OCI-LY3 (cell line): ENCODE results near the gene DPY30.
"Not testable (repeated sequence)": the region's sequence is repeated elsewhere in the genome, so short reads cannot be mapped to it uniquely, and the experiment has no call there.

Source experiments
- CTCF ChIP-seq: fragments of 200-600, 300-600 bp; sonication (generic); IDR thresholded peaks from 2 replicates; pipeline ENCODE4 v1.5.1; 2014; ENCODE audit warnings: antibody characterized with exemption, low read length, low read depth
- EZH2phosphoT487 ChIP-seq: fragments of 200-600 bp; shearing (Covaris generic); IDR thresholded peaks from 2 replicates; pipeline ENCODE4 v1.6.1; 2018; ENCODE audit warnings: antibody characterized with exemption, mixed run types, low read depth

- not testable (repeated sequence) for TF ChIP-seq CTCF, EZH2phosphoT487
Measured at GRCh38 chr2:32054583-32054982, 15.0 kb upstream of the DPY30 start.
